Upper lobe of right lung (tissue), 1 donor: Measurements from ENCODE around the gene GLIS2. TPM values are rescaled to one million over a fixed set of nuclear protein-coding genes. Genes with fewer than 3 reads are reported as not detected.

Source experiments
- ATAC-seq: fragments of 200-7000 bp; cut with Tn5 transposase; one replicate; pipeline ENCODE4 v1.9.1; 2020; ENCODE audit warnings: mild to moderate bottlenecking, moderate library complexity
- DNase-seq: peaks from one replicate; pipeline ENCODE4 v3.0.0-alpha.2; 2020
- H3K27ac ChIP-seq: fragments of 200-600 bp; one replicate; pipeline ENCODE4 v1.8.0; 2022
- H3K27me3 ChIP-seq: fragments of 200-600 bp; one replicate; pipeline ENCODE4 v1.8.0; 2022; ENCODE audit warnings: mild to moderate bottlenecking
- H3K36me3 ChIP-seq: fragments of 200-600 bp; one replicate; pipeline ENCODE4 v1.8.0; 2022
- H3K4me1 ChIP-seq: fragments of 200-600 bp; one replicate; pipeline ENCODE4 v1.8.0; 2022
- H3K4me3 ChIP-seq: fragments of 200-600 bp; one replicate; pipeline ENCODE4 v1.8.0; 2022; ENCODE audit warnings: mild to moderate bottlenecking
- H3K9me3 ChIP-seq: fragments of 200-600 bp; one replicate; pipeline ENCODE4 v1.8.0; 2022
- intact Hi-C: fragments of 100-400 bp; cut with DNase I; formaldehyde crosslinking; loops from one replicate; pipeline ENCODE4 v1.11.0; 2022
- total RNA-seq: library from RNA; stranded (reverse); fragmentation: NEBNext Ultra II Directional; extraction: Animal tissue kit (Norgen Biotek cat#: 25700); gene quantifications from one replicate; pipeline ENCODE4 v1.2.1, GENCODE V29; 2021
- TF ChIP-seq, protein P1 (sequence below): fragments of 200-600 bp; IDR thresholded peaks from one replicate; pipeline ENCODE4 v1.8.0; 2022; ENCODE audit warnings: antibody characterized with exemption
- donor health status: DM: no; HTN: yes; CAD: no; lungs with severe emphysema.

GLIS2 gene
- total RNA-seq, 1 donor from 2014 or later: 34.1 TPM

DNA sequence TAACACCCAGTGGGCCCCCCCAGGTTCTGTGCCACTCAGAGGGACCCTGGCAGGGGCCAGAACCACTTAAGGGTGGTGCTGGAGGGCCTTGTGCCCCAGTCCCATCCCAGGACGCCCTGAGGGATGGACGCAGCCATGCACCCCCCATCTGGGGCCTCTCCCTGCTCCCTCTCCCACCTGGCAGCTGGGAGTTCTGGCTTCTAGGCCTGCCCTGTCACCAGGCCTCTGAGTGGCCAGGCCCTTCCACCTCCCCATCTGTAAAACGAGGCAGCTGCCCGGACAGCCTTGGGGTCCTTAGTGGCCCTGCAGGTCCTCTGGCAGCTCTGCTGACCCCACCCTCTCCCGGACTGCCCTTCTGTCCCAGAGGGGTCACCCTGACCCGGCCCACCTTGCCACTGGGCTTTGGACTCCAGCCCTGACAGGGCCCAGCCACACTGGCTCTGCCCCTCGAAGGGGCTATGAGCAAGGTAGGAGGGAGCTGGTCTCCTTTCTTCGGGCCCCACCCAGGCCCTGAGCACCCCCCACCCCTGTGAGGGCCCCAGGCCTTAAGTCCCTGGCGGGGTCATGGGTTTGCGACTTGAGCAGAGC lies 22.9 kb downstream of the GLIS2 start:
- ATAC-seq (no peak), DNase-seq (peak; percentile 66)
- TF ChIP-seq, protein P1, sequence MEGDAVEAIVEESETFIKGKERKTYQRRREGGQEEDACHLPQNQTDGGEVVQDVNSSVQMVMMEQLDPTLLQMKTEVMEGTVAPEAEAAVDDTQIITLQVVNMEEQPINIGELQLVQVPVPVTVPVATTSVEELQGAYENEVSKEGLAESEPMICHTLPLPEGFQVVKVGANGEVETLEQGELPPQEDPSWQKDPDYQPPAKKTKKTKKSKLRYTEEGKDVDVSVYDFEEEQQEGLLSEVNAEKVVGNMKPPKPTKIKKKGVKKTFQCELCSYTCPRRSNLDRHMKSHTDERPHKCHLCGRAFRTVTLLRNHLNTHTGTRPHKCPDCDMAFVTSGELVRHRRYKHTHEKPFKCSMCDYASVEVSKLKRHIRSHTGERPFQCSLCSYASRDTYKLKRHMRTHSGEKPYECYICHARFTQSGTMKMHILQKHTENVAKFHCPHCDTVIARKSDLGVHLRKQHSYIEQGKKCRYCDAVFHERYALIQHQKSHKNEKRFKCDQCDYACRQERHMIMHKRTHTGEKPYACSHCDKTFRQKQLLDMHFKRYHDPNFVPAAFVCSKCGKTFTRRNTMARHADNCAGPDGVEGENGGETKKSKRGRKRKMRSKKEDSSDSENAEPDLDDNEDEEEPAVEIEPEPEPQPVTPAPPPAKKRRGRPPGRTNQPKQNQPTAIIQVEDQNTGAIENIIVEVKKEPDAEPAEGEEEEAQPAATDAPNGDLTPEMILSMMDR: no peak
- Histone ChIP-seq H3K4me1 (peaks cover 6% of the 10 kb centered on the region), H3K27ac (peak overlapping the region; percentile 45), H3K36me3 (peaks cover 59% of the 10 kb centered on the region), H3K9me3 (no peaks in the 10 kb centered on the region), H3K4me3 (no peak overlapping the region), H3K27me3 (no peaks in the 10 kb centered on the region)
- intact Hi-C loops: no loop called here

DNA sequence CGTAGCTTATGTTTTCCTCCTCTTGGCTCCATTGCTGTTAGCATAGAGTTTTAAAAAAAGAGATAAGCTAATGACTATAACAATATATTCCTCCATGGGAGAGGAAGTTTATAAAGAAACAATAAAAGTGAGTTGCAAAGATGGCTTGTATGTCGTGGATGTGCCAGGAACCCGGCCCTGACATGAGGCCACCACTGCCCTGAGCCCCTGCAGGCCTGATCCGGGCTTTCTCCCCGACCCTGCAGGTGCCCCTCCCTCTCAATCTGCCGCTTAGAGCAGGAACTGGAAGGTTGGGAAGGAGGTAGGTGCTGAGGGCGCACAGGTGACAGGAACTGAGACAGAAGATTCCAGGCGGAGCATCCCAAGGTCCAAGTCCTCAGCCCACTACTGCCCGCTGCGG lies 23.6 kb downstream of the GLIS2 start:
- Histone ChIP-seq H3K36me3 (peaks cover 59% of the 10 kb centered on the region), H3K27me3 (no peaks in the 10 kb centered on the region), H3K27ac (peak overlapping the region; percentile 45), H3K4me3 (no peak overlapping the region), H3K9me3 (no peaks in the 10 kb centered on the region), H3K4me1 (peaks cover 6% of the 10 kb centered on the region)
- ATAC-seq: no peak
- DNase-seq: no peak
- TF ChIP-seq, protein P1: no peak
- intact Hi-C loops: no loop called here

DNA sequence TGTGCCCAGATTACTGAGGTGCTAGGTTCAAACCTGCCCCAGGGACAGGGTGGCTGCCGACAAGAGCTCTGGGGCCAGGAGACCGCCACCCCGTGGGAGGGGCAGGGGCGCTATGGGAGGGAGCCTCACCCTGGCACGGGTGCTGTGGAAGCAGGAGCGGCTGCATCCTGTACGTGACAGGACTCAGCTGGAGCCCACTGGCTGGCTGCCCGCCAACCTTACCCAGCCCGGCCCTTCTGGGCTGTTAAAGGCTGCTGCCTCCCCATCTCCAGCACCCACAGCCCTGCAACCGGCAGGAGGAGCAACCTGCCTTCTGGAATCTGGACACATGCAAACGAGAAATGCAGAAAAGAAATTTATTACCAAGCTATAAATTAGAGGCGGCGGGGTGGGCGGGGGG lies 24.0 kb downstream of the GLIS2 start:
- Histone ChIP-seq H3K27ac (peak overlapping the region; percentile 45), H3K36me3 (peaks cover 55% of the 10 kb centered on the region), H3K27me3 (no peaks in the 10 kb centered on the region), H3K4me1 (peaks cover 8% of the 10 kb centered on the region), H3K9me3 (no peaks in the 10 kb centered on the region), H3K4me3 (no peak overlapping the region)
- TF ChIP-seq, protein P1: peak; percentile 18
- intact Hi-C loops: no loop called here
- DNase-seq: peak; percentile 75
- ATAC-seq: peak; percentile 43

DNA sequence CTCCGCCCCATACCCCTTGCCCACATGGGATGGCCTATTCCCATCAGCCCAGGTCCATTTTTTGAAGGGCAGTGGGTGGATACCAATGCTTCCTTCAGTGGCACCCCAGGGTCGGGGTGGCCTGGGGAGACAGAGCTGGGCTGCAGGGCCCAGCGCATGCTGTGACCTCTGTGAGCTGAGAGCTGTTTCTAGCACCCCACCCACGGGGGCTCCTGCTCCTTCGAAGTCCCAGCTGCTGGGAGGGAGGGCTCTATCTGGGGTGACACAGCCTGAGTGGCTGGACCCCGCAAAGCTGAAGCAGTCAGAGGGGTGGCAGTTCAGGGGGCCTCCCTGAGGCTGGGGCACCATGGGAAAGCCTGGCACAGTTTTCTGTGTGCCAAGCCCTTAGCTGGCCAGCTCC lies 24.6 kb downstream of the GLIS2 start:
- intact Hi-C loops: no loop called here
- no peak overlapping the region for H3K27ac ChIP-seq
- no peak for ATAC-seq
- H3K4me1 ChIP-seq: peaks cover 13% of the 10 kb centered on the region
- H3K4me3 ChIP-seq: no peak overlapping the region
- H3K36me3 ChIP-seq: peaks cover 50% of the 10 kb centered on the region
- no peak for DNase-seq
- TF ChIP-seq, protein P1: no peak
- H3K27me3 ChIP-seq: no peaks in the 10 kb centered on the region
- no peaks in the 10 kb centered on the region for H3K9me3 ChIP-seq

DNA sequence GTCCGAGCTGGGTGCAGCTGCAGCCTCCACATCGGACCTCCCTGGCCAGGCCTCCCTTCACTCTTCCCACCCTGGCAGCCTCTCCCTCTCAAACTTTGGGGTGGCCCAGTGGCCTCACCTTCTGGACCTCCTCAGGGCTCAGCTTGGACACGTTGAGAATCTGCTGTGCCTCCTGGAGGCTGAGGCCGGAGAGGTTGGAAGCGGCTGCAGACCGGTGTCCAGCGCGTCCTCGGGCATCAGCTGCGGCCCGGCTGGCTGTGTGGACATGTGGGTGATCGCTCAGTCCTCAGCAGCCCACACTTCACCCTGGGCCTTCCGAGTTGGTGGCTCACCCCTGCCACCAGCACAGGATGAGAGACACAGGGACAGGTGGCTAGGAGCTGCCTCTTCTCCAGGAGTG lies 25.4 kb downstream of the GLIS2 start:
- H3K36me3 ChIP-seq: peaks cover 42% of the 10 kb centered on the region
- H3K4me3 ChIP-seq: no peak overlapping the region
- ATAC-seq (no peak), DNase-seq (peak; percentile 54)
- no peaks in the 10 kb centered on the region for H3K9me3 ChIP-seq
- H3K4me1 ChIP-seq: peaks cover 20% of the 10 kb centered on the region
- no peaks in the 10 kb centered on the region for H3K27me3 ChIP-seq
- no peak overlapping the region for H3K27ac ChIP-seq
- intact Hi-C loops: no loop called here
- TF ChIP-seq, protein P1: no peak
